Measurements from ENCODE around the gene PJVK.
"Not testable (repeated sequence)": the region's sequence is repeated elsewhere in the genome, so short reads cannot be mapped to it uniquely, and the experiment has no call there.

Gene PJVK

DNA sequence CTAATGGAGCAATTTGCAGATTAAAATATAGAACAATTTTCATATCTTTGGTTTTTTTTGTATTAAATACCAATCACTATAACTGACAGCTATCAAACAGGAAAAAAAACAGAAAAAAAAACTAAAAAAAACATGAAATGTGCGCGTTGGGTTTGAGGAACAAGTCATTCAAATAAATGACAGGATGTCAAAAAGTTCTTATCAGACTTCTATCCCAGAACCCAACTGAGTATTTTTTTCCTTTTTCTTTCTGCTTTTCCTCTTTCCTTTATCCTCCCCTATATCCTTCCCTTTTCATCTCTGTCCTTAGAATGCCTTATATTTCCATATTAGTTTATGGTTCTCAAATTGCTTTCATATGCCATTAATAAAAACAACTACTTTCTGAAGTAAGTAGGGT, 14.5 kb upstream of the PJVK start:
- DNase-seq = no peak

DNA sequence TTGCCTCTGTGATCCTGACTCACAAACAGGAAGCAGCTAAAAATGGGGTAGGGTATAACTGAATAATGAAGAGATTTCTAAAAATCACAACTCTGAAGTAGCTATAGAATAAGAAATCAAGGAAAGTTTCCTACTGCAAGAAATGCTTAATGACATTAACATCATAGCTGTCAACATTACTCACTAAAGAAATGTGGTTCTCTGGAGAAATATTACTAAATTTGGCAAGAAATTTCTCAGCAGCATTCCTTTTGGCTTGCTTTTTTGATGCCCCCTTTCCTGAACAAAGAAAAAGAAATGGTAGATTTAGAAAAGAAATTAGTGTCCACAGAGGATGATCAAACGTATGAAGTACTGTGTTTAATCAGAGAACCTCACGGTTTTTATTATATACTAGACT, 9.8 kb upstream of the PJVK start:
- no peak for DNase-seq

DNA sequence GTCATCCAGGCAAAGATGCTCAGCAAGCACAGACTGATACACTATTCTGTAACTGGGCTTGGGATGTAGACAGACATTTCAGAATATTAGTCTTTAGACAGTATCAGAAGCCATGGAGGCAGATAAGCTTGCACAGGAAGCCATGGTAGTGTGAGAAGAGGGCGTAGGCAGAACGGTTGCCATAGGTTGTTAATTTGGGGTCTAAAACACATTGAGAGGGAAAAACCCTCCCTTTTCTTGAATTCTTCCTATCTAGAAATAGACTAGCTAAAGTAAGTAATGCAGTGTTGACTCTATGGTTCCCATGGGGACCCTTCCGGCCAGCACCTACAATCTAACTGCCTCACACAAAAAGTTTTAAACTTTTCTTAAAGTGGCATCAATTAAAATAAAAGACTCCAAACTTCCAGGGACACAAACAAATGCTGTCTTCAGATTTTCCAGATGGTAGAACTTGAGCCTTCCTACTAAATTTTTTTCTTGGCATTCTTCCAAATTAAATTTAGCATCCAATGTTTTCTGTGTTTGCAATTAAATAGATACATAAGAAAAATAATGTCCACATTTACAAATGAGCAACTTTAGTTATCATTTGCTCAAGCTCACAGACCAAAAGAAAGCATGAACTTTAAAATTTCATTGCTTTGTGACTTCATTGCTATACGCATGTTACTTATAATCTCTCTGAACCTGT, 2.1 kb upstream of the PJVK start:
- no peak for DNase-seq

DNA sequence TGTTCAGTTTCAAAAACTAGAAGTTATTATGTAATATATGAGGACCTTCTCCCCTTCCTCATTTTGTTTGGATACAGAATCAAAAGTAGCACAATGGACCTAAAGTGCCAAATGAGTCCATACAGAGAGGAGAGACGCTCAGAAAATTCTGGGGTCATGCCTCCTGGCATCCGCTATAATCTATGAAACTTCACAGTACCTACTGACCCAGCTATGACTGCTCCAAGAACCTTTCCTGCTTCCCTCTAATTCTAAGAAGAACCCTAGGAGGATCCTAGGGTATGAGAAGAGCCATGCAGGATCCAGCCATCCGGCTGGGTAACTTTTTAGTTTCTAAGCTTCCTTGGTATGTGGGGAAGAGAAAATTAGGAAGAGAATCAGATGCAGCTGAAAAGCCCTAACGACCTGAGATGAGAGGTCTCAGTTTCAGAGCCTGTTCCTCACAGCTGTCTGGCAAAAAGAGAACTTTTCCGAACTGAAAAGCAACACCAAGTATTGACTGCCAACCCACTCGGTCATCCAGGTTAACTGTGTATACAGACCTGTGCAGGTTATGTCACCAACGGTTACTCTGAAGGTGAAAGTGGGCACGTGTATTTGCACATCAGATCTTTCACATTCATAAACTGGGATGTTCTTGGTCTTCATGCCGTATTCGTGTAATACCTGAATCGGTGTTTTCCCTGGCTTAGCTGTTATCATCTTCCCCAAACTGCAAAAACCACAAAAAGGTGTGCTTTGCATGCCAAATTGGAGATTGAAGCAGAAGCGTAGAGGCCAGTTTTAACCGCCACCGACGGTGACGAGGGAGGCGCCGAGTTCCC, 1.3 kb upstream of the PJVK start:
- DNase-seq = no peak

DNA sequence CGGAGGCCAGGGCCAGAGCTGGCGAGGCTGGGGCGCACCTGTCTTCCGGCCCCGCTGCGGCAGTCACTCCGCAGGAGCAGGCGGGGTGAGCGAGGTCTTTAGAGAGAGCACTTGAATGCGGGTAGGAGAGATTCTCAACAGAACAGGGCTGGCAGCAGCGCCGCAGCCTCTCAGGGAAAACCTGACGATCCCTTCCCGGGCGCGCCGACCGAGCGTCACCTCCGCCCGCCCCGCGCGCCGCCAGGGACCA, 729 bp upstream of the PJVK start:
- DNase-seq = peak; percentile 80

DNA sequence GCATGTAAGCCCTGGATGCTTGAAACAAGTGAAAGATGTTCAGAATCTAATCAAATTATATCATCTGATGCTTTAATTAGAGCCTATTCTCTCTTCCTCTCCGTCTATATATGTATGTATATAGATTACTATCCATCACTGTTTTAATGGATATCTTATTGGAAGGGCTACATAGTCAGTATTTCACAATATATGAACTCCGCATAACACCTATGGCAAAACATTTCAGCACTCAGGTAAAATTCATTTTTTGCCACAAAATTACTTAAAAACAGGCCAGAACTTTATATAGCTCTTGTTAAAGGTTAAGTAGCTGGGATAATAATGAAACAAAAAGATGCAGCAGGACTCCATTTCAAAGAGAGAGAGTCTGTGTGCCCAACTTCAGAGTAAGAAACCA, 1.2 kb downstream of the PJVK start:
- DNase-seq = no peak

DNA sequence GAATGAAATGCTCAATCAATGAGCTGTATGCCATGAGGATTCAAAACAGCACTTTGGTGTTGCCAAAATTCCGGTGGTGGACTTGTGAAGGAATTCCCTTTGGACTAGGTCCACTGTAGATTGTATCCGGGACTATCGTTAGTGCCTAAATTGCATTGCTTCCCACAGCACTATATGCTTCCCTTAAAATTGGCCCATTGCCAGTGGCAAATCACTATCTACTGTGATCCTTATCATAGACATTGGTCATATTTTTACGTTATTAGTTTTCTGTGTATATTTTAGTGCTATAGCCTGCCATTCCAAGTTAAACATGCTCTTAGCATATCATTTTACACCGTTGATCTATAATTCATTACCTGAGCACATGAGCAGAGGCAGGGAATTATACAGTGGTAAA, 1.7 kb downstream of the PJVK start:
- DNase-seq = no peak

DNA sequence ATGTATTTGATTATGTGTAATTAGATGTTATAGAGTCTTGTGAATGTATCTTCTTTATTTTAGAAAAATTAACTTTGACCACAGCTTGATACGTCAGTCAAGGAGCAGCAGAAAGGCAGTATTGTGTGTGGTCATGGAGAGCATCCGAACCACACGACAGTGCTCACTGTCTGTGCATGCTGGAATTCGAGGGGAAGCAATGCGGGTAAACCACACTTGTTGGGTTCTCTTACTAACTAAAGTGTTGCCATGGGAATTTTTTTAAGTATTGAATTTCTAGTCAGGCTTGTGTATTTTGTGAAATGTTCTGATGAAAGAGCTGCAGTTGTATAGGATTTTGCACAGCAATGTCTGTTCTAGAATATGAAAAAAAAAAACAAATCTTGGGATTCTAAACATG, 4.8 kb downstream of the PJVK start:
- DNase-seq = no peak

DNA sequence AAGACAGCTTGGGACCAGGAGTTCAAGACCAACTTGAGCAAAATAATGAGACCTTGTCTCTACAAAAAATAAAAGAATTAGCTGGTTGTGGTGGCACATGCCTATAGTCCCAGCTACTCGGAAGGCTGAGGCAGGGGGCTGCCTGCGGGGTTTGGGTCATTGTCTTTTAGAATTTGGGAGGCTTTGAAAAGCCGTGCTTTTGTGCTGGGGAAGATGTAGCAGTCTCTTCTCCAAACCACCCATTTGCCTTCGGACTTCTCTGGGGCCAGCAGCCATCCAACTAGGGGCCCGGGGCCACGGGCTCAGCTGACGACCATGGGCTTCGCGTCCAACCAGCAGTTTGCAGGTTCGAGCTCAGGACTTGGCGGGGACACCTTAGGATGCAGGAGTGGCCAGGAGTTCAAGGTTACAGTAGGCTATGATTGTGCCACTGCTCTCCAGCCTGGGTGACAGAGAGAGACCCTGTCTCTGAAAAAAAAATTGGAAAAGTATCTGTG, 6.3 kb downstream of the PJVK start:
- no peak for DNase-seq

DNA sequence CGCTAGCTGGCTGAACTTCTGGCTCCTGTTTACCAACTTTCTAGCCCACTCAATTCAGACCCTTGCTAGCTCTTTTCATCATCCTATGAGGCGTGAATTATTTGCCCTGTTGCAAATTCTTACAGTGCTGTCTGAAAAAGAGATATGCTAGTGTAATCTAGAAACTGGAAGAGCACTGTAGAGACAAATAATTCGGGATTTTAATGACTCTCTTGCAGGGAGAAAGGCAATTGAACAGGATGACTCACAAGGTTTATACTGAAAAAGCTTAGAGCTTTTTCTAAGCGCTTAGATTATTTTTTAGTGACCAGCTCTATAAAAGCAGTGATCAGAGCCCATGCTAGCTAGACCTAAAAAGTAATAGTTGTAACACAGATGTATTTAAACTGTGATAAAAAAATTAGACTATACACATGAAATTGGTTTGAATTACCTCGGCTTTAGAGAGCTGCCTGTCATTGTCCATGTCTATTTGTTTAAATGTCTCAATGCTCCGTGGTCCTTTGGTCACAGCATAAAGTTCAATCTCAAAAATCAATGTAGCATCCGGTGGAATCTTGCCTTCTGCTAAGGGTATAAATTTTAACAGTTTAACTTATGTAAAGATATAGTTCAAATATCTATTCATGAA, 18.2 kb downstream of the PJVK start:
- no peak for DNase-seq

DNA sequence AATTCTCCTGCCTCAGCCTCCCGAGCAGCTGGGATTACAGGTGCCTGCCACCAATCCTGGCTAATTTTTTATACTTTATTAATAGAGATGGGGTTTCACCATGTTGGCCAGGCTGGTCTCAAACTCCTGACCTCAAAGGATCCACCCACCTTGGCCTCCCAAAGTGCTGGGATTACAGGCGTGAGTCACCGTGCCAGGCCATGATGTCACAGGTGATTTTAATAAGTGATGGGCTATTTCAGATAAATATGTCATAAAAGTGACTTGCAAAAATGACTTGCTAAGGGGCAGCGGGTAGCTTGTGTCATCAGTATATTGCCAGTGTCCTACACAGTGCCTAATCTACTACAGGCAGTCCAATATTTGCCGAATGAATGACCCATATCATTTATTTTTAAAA, 20.1 kb downstream of the PJVK start:
- not testable (repeated sequence) for DNase-seq

DNA sequence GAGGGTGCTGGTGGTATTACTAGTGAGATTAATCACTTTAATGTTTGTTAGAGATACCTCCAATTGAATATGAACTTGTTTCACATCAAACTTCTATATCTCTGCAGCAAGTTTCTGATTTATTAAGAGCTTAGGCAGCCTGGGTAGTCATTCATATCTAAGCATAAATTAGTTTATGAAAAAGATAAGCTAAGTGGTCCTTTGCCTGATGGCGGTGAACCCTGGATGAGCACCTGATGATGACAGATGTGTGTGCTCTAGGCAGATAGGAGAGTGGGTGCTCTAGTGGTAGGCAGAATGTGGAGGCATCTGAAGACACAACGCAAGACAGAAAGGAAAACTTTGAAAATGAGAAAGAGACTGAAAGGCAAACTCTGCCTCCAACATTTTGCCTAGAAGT, 22.2 kb downstream of the PJVK start:
- no peak for DNase-seq

DNA sequence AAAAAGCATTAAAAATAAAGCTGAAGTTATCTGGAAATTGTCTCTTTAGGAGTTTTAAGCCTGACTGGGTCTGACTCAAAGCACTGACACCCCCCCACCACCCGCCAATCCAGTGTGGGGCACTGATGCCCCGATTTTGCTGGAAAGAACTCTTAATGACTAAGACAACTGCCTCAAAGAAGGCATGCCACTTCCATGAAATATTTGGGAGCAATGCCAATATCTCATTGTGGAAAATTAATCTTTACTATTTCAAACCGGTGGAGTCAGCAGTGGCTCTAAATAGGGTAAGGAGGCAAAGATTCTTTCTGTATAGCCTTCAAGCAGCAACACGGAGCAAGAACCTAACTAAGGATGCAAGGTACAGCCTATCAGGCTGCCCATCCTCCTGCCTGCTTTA, 22.8 kb downstream of the PJVK start:
- no peak for DNase-seq

DNA sequence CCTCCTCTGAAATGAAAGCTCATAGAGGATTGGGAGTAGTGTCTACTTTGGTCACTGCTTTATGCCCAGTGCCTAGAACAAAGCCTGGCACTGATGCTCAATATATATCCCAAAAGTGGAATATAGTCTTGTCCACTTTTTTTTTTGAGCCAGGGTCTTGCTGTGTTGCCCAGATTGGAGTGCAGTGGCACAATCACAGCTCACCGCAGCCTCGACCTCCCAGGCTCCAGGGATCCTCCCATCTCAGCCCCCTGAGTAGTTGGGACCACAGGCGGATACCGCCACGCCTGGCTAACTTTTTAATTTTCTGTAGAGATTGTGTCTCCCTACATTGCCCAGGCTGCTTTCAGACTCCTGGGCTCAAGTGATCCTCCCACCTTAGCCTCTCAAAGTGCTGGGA, 23.4 kb downstream of the PJVK start:
- DNase-seq = no peak

DNA sequence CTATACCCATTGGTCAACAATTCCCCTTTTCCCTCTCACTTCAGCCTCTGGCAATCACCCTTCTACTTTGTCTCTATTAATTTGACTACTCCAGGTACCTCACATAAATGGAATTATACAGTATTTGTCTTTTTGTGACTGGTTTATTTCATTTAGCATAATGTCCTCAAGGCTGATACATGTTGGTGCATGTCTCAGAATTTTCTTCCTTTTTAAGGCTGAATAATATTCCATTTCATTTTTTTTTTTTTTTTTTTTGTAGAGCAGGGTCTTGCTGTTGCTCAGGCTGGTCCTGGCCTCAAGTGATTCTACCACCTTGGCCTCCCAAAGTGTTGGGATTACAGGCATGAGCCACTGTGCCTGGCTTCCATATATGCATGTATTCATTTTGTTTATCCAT, 25.3 kb downstream of the PJVK start:
- DNase-seq = no peak

DNA sequence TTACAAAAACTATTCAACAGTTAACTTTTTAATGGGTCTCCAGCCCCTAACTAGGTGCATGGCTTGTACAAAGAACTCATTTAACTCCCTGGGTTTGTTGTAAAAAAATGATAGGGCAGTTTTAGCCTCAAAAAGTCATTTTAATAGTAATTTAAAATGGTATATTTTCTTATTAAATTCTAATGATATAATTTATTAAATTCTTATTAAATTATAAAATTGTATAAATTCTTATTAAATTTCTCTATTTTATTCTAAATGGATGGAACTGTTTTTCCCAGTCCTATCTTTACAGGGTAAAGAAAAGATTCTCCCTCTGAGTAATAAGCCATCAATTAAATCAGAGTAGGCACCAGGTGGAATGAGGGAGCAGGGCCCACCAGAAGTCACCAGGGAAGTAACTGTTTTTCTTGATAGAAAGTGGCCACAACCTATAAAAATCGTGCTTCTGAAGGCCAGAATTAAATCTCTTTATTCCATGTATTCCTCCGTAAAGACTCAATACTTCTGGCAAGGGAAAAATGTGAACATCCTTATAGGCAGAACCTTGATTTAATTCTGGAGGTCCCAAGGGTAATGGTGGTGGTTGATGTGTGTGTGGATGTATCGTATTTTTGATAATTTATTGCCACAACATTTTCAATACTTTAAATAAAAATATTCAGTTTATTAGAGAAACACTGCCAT, 26.4 kb downstream of the PJVK start:
- no peak for DNase-seq

DNA sequence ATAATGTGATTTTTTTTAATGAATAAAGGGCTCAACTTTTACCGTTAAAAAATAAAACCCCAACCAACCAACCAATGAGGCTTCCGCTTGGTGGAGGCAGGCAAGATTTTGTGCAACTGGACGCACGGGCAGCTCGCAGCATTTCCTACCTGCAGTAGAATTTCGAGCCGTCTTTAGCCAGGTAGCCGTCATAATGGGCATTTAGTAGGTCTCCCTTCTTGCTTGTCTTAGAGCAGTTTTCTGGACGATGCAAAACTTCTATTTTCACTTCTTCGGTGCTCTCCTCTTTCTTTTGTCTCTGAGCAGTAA, 26.9 kb downstream of the PJVK start:
- peak; percentile 9 for DNase-seq

DNA sequence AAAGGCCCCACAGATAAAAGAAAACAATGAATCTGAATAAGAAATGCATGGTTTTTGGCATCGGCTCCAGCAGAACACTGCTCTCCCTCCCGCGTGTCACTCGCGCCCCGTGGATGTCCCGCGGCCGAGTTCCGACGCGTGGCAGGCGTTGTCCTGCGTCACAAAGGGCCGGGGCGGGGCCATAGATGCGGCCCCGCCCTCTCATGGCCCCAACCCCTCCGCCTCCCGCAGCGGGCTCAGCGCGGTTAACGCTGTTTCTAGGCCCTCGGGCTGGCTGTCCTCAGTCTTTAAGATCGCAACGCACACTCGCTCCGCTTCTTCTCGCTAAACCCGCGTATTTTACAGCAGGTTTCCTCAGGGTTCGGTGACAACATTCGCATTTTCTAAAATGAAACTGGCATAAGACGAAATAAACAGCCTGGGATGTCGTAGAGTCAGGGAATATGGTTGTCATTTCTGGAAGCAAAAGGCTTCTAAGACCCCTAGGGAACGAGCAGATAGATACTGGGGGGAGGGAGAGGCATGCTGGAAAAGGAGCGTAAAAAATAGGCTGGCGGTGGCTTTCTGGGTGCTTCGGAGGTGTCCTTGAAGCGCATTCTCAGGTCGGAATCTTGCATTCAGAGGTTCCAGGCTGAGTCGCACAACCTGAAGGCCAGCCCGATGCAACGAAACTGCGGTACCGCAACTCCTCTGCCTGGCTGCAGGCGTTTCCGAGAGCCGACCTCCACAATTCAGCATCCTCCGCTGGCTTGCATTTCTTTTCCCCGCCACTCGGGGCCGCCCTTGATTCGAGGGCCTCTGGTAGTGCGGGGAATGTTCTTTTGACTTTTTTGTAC, 27.5 kb downstream of the PJVK start, which contains the start of gene FKBP7:
Gene FKBP7 (minus strand): TSS at position 162 of the 836 bp plus-strand sequence. CDS start 101 bp downstream, at position 61.
- peak; percentile 71 for DNase-seq

DNA sequence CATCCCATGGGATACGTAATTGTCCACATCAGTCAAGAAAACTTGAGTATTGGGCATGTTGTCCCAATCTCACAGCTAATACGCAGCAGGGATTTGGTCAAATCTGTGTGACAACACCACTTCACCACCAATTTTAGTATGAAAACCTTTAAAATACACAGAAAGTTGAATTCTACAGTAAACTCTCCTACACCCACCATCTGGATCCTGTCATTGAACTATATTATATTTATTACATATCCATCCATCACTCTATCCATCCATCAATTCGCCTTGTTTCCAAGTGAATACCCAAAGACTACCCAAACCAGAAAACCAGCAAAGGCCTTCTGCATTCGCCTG, 28.1 kb downstream of the PJVK start:
- no peak for DNase-seq

DNA sequence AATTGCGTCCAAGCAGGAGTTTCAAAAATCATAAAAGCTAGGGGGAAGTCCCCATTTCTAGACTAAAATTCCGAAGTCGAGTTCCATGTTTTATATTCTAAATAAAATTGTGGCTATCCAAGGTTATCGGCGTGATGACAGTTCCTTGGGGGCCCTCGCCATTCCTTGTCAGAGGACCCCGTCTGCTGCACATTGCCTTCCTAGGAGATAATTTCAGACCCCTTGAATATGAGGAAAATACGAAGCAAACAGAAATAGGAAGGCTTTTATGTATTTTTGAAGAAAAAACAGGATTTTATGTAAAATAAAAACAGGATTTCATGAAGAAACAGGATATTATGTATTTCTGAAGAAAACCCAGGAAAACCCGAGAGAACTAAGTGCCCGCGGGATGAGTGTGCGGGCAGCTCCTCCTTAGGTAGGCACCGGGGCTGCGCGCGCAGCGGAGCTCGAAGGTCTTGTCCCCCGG, 28.6 kb downstream of the PJVK start:
- no peak for DNase-seq

DNA sequence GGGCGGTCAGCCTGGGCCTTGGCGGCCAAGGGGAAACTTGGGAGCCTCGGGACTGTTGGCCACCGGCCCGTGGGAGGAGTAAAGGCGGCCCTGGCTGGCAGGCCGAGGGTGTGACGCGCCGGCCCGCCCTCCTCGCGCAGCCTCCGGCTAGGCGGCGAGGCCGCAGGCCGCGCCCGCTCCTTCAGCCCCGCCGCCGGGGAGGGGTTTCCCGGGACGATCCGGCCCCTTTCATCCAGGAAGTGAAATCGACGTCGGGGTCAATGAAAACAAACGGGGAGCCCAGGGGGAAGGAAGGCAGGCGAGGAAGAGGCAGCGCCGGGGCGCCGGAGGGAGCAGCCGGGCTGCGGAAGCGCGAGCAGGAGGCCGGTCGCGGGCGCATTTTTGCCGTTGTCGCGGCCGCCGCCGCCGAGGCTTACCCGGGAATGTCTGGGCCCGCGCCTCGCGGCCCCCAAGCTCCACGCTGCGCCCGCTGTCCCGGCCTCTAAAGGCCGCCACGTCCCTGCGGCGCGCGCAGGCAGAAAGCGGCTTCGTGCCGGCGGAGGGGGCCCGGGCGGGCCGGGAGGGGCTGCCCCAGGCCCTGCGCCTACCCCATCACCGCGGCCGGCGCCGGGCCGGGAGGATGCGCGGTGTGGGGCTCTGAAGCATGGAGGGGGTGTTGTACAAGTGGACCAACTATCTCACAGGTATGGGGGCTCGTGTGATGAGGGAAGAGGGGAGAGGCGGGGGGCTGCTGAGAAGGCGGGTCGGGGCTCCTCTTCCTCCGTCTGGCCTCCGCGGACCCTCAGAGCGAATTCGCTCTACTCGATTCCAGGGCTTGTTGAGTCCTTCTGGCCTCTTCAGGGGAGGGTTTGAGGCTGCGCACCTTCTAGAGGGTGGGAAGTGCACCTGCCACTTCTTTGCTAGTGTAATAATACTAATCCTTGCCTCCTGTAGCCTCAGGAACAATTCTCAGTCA, 29.3 kb downstream of the PJVK start, which contains the start of gene PLEKHA3:
Gene PLEKHA3 (plus strand): TSS at position 231 of the 955 bp plus-strand sequence. CDS start 413 bp downstream, at position 644.
- peak; percentile 82 for DNase-seq
